Measurements from ENCODE around the gene NCK2.

The NCK2 gene

DNA sequence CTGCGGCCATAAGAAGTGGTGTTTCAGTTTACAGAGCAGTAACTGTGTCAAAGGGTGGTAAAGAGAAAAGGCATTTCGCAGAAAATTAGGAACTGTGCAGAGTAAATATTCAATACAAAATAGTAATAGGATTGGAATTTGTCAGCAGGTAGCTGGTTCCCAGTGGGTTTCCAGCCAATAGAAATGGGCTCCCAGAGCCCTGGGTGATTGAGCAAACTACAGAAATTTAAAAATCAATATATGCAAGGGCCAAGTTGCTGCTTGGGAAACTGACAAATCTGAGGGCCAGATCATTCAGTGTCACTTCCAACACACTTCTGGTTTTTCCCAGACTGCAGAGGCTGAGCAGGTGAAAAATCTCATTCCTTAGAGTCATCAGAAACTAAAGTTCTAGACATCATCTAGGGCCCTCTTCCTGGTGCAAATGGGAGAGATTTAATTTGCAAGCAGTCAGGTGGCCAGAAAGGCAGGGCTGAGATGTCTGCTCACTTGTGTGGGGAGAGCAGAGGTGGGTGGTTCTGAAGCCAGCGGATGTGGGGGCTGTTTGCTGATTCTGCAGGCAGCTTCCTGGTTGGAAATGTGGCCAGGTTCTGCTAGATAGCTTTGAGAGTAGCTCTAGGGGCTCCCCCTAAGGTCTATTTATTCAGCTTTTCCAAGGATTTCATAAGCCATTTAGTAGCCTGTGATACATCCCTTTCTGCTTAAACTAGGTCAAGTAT is 182.4 kb downstream of the NCK2 start:
- DNase-seq (ENCODE audit: low spot score), result no peak

DNA sequence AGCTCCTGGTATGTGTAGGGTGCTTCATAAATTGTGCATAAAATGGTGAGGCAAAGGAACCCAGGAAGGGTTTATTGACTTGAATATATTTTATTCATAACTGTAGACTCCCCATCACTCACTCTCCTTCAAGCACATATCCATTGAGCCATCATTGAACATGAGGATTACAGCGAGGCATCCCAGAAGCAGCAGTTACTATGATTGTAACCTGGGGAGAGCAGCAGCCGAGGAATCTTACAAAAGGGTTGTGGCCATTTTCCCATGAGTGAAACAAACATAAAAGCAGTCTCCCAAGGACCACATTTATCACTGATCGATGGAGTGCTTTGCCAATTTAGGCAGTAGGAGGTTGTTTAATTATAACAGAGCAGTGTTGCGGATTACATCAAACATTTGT is 183.4 kb downstream of the NCK2 start:
- no peak for DNase-seq (ENCODE audit: low spot score)

DNA sequence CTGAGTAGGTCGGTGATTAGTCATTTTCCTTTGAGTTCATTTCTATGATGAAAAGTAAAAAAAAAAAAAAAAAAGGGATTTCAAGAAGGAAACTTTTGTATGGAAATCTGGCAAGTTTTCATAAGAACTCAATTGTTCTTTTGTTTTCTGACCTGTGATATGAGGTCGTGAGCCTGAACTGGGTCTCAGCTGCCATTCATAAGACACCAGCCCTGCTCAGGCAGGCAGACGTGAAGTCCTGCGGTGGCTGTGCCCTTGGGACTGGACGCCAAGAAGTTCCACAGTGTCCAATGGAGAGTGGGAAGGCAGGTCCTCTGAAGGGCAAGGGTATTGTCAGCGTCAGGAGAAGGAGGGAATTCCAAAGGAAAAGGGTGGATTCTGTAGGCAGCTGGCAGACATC is 183.9 kb downstream of the NCK2 start:
- no peak for DNase-seq (ENCODE audit: low spot score)

DNA sequence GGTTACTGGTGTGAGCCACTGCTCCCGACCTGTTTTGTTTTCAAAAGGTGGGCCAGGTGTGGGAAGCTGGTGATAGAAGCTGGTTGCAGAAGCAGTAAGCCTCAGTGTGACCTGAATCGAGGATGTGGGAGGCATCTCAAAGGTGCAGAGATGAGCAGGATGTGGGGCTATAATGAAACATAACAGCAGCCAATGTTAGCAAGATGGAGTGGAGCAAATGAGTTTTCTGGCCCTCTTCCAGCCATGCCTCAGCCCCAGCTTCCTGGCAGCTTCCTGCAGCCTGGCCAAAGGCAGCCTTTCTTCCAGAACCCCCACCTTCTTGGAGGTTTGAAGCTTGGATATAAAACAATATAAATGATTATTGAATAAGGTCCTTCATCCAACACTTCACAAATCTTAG is 184.8 kb downstream of the NCK2 start:
- DNase-seq (ENCODE audit: low spot score), result no peak

DNA sequence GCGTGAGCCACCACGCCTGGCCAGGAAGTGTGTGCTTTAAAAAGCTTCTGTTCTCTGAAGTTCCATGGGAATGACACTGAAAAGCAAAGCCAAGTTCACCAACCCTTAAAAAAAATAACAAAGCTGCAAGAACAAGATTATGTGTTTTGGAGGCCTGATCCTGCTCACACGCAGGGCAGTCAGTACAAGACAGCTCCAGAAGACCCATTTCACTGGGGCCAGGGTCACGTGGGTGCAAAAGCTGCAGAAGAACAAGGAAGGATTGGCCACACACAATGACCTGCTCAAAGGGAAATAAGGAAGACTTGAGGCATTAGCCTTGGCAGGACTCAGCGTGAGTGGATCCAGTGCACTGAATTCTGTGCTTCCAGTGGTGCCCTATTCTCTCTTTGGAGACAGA is 187.9 kb downstream of the NCK2 start:
- DNase-seq (ENCODE audit: low spot score), result no peak

DNA sequence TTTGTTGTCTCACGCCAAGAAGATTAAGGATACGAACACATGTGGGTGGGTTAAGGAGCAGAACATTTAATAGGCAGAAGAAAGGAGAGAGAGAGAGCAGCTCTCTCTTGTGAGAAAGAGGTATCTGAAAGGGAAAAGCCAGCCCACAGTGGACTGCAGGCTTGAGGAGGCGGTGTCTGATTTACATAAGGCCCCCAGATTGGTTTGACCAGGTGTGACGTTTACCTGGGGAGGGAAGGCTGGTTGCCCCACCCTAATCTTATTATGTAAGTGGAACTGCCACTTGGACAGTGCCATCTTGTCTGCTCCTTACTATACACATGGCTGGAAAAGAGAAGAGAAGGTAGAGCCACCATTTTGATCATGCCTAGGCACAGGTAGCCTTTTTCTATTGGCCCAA is 189.2 kb downstream of the NCK2 start:
- no peak for DNase-seq (ENCODE audit: low spot score)

DNA sequence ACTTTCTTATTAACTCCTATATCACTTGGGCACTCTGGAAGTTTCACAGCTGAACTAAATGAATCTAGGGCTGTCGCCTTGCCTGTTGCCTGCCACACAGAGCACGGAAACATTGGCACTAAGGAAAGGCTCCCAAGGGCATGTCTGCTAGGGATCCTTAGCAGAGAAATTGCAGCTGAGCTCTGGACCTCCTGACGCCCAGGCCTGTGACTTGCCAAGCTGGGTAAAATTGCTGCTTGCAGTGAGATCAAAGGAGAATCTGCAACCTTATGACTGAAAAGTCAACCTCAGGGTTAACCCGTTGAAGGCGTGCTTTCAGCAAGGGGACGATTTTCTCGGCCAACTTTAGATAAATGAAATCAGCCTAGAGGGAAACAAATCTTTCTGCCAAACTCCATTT is 189.8 kb downstream of the NCK2 start:
- no peak for DNase-seq (ENCODE audit: low spot score)

DNA sequence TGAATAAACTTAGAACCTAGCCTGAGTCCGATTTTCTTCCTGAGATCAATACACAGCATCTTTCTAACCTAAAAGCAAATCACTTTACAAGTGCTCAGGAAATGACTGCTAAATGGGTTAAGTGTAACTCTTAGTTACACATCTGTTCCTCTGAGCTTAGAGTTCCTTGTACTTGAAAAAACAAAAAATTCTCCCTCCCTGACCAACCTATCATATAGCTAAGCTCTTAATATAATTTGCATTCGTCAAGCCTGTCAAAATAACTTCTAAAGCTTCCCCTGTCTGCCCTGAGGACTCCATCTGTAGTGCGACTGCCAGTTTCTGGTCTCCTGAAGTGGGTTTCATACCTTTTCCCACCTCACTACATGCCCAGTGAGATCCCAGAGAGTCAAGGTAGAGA is 190.4 kb downstream of the NCK2 start:
- no peak for DNase-seq (ENCODE audit: low spot score)

DNA sequence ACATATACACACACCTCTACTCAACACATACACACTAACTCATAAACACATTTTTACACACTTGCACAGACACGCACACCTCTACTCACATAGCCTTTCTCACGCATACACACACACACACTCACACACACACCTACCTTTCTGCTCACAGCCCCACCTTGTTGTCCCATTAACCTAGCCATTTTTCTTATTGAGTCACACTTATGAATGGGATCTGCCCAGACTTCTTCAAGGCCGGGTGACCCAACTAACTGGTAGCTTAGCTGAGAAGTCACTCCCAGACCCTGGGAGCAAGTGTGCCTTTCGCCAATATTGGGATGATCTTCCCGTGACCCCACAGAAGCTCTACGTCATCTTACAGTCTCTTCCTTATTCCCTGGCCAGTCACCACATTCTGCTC is 192.2 kb downstream of the NCK2 start:
- DNase-seq (ENCODE audit: low spot score), result no peak

DNA sequence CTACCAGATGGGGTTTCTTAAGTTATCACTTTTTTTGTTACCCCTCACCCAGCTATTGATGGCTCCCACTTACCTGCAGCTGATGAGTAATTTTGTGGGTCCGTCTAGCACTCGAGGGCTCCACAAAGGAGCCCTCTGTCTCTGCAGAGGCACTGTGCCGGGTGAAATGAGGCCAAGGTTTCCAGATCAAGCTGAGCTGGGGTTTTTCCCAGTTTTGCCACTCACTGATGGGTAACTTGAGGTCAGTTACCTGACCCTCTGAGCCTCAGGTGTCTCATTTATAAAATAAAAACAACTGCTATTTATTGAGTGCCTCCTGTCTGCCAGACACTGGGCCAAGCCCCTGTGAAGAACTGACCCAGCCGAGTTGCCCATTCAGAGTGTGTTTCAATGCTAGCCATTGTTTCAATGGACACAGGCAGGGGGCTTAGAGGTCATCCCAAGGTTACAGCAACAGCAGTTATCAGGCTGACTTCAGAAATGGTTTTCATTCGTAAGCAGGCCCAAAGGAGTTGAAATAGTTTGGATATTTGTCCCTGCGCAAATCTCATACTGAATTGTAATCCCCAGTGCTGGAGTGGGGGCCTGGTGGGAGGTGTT is 192.9 kb downstream of the NCK2 start:
- no peak for DNase-seq (ENCODE audit: low spot score)
